PFSK-1 (cell line): ENCODE results near the gene STAB1.

Experiments
- POLR2AphosphoS5 ChIP-seq: IDR thresholded peaks from 2 replicates; pipeline ENCODE4 v1.6.1; 2012; ENCODE audit warnings: low read depth, mild to moderate bottlenecking, control low read depth, low read length, moderate library complexity
- REST ChIP-seq, 2 experiments: IDR thresholded peaks; 2 replicates each; pipeline versions ENCODE4 v1.6.1 to v1.8.0; 2011 to 2012; ENCODE audit warnings: low read depth in 2 of 2, low read length in 2 of 2, control low read depth in 1 of 2, inconsistent platforms in 1 of 2, mild to moderate bottlenecking in 1 of 2, moderate library complexity in 1 of 2; ENCODE audit not compliant: insufficient read depth in 1 of 2
- SIN3A ChIP-seq: IDR thresholded peaks from 2 replicates; pipeline ENCODE4 v1.6.1; 2012; ENCODE audit warnings: mild to moderate bottlenecking, low read length, moderate library complexity, borderline replicate concordance; ENCODE audit not compliant: insufficient read depth
- TAF1 ChIP-seq: IDR thresholded peaks from 2 replicates; pipeline ENCODE4 v1.6.1; 2012; ENCODE audit warnings: low read length, control low read depth, borderline replicate concordance; ENCODE audit not compliant: insufficient read depth

GRCh38 chr3:52446631-52447511 is 48.3 kb upstream of the STAB1 start:
- no peak for TF ChIP-seq SIN3A
- no peak for TF ChIP-seq POLR2AphosphoS5
- TF ChIP-seq REST (IDR thresholded peaks at IDR 0.05; ENCODE audit: insufficient read depth in 1 of 2, low read depth in 2 of 2, low read length in 2 of 2): no peak
- TF ChIP-seq TAF1: no peak
